ENCODE measurements around the gene CPZ. TPM values are rescaled to one million over a fixed set of nuclear protein-coding genes. Genes with fewer than 3 reads are reported as not detected.
"Not testable (repeated sequence)": the region's sequence is repeated elsewhere in the genome, so short reads cannot be mapped to it uniquely, and the experiment has no call there.

Gene CPZ
- polyA plus RNA-seq, 1 donor: 18.9 TPM

DNA sequence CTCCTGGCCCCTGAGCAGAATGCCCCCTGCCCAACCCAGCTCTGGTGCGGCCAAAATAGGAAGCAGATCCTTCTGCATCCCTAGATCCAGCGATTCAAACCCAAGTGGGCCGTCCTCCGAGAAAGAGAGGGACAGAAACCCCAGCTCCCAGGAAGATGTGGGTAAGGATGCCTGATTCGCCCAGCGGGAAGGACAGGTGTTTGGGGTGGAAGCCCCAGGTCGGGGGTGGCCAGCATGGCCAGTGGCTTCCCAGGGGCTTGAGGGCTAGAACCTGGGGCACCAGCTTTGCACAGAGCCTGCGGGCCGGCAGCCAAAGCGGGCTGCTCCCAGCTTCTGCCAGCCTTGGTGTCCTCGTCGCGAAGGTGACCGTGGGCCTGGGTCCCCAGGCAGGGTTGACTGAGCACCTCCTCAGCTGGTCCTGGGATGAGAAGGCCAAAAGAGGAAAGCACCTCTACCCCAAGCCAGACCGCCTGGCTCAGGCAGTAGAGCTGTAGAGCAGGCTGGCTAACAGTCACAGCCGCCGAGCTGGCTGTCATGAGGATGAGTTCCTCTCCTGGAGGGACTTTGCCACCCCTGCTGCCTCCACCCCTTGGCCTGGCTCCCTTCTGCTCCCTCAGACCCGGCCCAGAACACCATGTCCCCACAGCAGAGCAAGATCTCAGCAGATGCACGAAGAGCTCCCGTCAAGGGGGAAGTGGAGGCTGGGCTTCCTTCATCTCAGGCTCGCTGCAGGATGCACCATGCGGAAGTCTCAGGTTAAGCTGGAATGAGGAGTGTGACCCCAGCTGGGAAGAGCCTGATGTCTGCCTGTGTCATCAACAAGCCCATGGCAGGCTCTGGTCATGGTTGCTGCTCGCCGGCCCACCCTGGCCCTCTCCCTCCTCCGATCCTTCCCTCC, 59.9 kb downstream of the CPZ start:
- DNase-seq: no peak

DNA sequence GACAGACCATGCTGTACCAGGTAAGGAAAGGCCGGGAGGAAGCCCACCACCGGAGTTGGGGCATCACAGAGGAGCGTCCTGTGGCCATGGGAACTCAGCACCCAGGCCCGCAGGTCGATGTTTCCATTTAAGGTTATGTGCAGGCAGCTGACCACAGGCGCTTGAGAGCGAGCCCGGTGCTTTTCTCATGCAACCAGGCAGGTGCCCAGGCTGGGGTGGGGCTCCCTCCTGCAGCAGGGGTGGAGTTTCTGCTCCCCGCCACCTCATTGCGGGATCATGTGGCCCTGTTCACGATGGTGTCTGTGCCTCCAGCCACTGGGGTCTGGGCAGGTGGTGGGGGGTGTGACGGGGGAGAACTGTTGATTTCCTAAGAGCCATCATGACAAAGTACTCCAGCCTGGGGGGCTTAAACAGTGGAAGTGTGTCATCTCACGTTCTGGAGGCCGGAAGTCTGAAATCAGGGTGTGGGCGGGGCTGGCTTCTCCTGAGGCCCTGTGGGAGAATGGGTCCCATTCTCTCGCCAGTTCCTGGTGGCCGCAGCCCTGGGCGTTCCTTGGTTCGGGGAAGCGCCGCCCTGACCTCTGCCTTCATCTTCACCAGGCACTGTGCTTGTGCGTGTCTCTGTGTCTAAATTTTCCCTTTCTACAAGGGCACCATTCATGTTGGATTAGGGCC, 60.9 kb downstream of the CPZ start:
- DNase-seq: no peak

DNA sequence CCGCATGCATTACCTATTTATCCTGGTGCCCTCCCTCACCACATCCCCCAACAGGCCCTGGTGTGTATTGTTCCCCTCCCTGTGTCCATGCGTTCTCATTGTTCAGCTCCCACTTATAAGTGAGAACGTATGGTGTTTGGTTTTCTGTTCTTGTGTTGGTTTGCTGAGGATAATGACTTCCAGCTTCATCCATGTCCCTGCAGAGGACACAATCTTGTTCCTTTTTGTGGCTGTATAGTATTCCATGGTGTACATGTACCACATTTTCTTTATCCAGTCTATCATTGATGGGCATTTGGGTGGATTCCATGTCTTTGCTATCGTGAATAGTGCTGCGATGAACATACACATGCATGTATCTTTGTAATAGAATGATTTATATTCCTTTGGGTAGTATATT, 61.6 kb downstream of the CPZ start:
- not testable (repeated sequence) for DNase-seq

DNA sequence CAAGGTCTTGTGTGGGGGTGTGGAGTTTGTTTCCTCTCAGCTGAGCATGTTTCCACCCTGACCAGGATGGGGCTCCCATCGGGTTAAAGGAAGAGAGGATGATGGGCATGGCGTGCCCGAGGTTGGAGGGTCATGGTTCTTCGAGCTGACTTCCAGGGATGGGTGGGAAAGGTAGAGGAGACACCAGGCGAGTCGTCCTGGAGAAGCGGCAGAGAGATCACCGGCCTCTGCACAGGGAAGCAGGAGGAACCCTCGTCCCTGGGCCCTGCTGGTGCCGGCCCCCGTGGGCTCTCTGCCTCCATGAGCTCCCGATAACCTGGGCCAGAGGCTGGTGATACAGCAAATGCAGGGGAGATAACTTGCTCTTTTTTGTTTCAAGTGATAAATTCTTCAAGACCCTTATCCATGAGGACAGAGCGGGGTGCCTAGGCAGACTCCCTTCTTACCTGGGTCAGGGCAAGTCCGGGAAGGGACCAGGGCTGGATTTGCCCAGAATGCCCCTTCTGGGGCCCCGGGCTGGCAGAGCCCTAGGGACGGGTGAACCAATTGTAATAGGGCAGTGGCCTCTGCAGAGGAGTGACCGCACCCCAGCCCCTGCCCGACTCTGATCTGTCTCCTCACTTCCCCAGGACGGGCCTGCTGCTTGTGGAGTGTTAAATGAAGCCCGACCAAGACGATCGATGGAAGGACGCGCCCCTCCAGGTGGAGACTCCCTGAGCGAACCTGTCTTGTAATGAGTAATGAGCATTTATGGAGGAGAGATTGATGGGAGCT, 63.0 kb downstream of the CPZ start:
- DNase-seq: no peak

DNA sequence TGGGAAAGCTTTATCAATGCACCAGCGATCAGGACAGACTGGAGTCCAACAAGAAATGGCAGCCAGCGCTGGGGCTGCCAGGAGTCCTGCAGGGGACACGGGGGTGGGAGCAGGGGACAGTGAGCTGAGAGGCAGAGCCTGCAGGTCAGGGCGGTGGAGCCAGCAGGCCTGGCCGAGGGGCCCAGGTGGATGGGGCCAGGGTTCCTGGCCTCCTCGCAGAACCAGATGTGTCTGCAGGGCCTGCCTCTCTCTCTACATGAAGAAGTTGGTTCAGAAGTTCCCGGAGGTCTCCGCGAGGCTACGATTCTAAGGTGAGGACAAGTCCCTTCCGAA, 63.6 kb downstream of the CPZ start:
- no peak for DNase-seq

DNA sequence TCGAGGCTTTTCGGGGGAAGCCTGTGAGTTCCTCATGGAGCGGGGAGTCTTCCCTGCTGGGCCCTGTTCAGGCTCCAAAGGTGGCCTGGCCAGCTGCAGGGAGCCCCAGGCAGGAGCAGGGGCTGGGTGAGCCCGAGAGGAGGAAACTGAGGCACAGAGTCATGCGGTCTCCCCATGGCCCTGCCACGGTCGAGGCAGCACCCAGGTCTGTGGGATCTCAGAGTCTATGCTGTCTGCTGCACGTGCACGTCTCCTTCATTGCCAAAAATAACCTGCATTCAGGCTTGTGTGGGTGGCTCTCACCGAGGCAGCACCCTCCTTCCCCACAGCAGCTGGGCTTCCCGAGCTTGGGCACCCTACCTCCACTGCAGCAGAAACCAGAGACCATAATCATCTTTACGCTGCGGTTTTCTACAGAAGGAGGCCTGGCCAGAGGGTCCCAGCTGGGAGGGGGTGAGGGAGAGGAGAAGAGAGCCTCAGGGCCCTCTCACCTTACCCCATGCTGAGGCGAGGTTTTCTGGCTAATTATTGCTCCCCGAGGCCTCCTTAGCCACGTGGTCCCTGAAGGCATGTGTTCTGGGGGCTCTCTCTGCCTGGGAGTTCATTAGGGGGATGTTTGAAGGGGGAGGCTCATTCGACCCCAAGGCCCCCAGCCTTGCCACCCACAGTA, 64.3 kb downstream of the CPZ start:
- DNase-seq: no peak

DNA sequence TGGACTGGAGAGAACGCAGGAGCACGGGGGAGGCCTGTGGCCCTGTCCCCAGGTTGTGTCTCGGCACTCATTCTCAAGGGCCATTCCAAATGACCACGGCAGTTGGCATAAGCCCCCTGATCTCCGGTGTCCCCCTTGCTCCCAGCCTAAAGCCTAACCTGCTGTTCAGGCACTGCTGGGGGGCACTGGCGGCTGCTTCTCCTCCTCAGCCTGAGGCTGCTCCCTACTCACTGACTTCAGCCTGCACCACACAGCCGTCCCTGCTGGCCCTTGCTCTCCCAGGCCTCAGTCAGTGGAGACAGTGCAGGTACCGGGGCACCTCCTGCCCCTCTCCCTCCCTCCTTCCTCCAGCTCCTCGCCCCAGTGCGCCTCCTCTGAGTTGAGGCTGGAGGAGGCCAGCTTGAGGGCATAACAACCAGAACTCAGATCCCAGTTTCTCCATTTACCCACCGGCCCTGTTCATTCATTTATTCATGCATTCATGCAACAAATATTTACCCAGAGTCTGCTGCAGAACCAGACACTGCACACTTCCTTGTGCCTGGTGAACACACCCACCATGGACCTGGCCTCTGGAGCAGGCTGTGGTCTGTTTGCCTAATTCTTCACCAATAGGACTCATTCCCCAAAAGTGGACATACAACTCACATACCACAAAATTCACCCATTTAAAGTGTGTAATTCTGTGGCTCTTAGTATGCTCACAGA, 65.0 kb downstream of the CPZ start:
- DNase-seq: no peak

DNA sequence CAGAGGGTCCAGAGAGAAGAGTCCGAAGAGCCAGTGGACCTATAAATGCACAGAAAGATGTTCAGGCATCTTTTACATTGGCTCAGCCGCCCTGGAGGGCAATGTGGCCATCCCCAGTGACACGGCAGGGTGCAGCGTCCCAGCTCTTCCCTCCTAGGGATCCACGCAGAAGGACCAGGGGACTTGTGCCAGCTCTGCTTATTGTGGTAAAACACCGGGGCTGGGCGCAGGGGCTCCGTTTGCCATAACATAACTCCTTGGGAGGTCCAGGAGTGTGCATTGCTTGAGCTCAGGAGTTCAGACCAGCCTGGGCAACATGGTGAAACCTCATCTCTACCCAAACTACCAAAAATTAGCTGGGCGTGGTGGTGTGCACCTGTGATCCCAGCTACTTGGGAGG, 70.2 kb downstream of the CPZ start:
- no peak for DNase-seq

DNA sequence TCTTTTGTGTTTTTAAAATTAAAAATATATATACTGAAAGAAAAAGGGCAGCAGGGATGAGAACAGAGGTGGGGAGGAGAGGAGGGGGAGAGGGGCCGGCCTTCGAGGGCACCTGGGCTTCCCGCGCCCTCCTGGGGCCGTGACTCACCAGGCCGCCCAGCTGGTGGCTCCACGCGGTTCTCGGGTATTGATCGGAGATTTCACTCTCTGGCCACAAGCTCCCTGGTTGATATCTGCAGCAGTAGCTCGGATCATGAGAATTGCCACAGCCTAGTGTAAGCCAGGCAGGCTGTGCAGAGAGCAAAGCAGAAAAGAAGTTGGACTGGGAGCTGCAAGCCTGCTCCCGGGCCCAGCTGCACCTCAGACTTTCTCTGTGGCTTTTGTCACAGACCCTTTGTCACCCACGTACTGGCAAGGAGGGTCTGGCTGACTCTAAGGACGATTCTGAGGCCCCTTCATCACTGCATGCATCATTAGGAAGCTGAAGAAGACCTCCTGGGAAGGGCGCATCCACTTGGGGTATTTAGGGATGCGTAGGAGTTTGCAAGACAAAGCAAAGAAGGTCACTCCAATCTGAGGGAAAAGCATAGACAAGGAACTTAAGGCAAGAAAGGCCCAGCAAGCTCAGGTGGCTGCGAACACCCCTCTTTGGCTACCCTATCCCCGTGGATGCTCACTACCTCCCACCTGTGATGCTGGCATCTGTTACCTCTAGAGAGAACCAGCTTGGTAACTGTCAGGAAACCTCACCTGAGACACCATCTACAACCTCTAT, 71.7 kb downstream of the CPZ start:
- no peak for DNase-seq

DNA sequence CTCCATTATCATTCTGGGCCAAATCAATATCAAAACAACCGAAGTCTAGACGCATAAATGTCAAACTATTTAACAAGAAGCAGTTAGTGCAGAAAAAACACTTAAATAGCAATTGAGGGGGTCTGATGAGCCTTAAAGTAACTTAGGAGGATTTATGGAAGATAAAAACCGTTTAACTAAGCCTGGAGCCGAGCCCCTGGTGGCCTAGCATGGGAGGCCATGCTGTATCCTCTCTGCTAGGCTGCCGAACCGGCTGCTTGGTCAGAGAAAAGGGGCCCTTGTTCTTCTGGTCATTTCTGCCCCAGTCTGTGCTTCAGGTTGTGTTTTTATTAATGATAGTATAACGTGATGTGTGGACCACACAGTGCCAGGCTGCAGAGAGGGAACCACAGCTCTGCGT, 72.4 kb downstream of the CPZ start:
- DNase-seq: no peak

DNA sequence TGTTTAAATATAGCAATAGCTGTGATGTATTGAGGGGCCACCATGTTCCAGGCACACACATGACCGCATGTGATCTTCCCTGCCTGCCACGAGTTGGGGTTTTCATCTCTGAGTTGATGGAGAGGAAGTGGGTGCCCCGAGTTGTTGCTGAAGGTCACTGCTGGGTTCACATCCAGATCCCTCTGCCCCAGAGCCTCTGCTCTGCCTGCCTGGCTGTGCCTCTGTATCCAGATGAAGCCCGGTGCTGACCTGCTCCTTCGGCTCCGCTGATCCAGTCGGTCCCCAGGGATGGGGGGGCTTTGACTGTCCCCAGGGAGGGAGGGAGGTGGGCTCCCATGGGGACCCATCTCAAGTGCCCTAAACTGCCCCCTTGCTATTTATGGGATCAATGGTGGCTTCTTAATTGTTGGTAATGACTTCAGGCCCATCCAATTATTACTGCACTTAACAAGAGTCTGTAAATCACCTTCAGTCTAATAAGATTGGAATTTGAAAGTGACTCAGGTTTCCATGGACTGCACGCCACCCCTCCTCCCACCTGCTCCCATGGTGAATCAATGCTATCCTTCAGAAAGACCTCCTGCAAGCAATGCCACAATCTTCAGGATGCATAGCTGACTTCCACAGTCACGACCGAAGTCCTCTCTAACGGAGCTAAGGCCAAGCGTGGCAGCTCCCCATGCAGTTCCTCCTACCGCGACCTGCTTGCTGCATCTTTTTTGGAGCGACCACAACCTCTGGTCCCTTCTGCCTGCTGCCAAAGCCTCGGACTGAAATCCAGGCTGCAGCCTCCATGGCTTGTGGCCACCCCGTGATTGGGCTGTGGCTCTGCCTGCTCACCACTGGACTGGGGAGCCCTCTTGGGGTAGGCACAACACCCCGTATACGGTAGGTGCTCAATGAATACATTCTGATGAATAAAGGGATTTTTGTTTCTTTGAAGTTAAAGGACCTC, 73.1 kb downstream of the CPZ start:
- no peak for DNase-seq

DNA sequence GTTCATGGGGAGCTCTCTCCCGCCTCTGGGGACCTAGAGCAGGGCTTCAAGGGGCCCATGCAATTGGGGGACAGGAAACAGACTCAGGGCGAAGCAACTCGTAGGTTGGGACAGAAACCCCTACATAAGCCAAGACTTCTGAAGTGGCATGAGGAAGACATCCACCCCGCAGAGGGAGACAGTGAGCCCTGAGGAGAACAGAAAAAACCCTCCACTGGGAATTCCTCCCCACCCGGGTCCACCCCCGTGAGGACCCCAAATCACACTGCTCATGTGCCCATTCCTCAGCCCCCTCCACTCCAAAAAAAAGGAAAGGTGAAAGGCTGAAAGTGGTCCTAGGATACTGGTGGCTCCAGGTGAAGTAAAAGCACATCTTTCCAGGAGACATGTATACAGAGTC, 74.0 kb downstream of the CPZ start:
- no peak for DNase-seq

Other genes starting within 250 kb of the CPZ start
- 17.1 TPM for gene ACOX3, start 152.0 kb upstream of the CPZ start, polyA plus RNA-seq (ENCODE audit: insufficient read length)
- gene TRMT44, start 152.0 kb upstream of the CPZ start, polyA plus RNA-seq (ENCODE audit: insufficient read length): 20.5 TPM
- 1.1 TPM for gene GPR78, start 12.4 kb upstream of the CPZ start, polyA plus RNA-seq (ENCODE audit: insufficient read length)